Midbrain (tissue), 1 donor: ENCODE results near the gene CLBA1.
"Not testable (repeated sequence)": the region's sequence is repeated elsewhere in the genome, so short reads cannot be mapped to it uniquely, and the experiment has no call there.

Source experiments
- DNase-seq: peaks from one replicate; lab custom pipeline; 2025; lab: John Stamatoyannopoulos, UW

Gene CLBA1

GRCh38 chr14:104947881-104948735 is 37.5 kb upstream of the CLBA1 start:
- DNase-seq = not testable (repeated sequence)

- no peak for DNase-seq
These were observed 36.9 kb upstream of the CLBA1 start for GRCh38 chr14:104948736-104949031.

GRCh38 chr14:104949406-104949955 is 36.1 kb upstream of the CLBA1 start:
- not testable (repeated sequence) for DNase-seq

GRCh38 chr14:104950021-104950420 is 35.6 kb upstream of the CLBA1 start:
- no peak for DNase-seq

GRCh38 chr14:104950701-104951100 is 34.9 kb upstream of the CLBA1 start:
- DNase-seq = not testable (repeated sequence)

- DNase-seq = not testable (repeated sequence)
These were observed 33.5 kb upstream of the CLBA1 start for GRCh38 chr14:104951863-104952657.

GRCh38 chr14:104953097-104953496 is 32.5 kb upstream of the CLBA1 start:
- no peak for DNase-seq

- DNase-seq = no peak
These were observed 31.5 kb upstream of the CLBA1 start for GRCh38 chr14:104953896-104954656.

- no peak for DNase-seq
These were observed 30.7 kb upstream of the CLBA1 start for GRCh38 chr14:104954746-104955395.

GRCh38 chr14:104955396-104955770 is 30.2 kb upstream of the CLBA1 start:
- no peak for DNase-seq

- DNase-seq = no peak
These were observed 29.2 kb upstream of the CLBA1 start for GRCh38 chr14:104956290-104956890.

- DNase-seq = no peak
These were observed 28.2 kb upstream of the CLBA1 start for GRCh38 chr14:104957146-104958113.

GRCh38 chr14:104964546-104964945 is 21.0 kb upstream of the CLBA1 start:
- no peak for DNase-seq

- no peak for DNase-seq
These were observed 19.9 kb upstream of the CLBA1 start for GRCh38 chr14:104965561-104966231.

- no peak for DNase-seq
These were observed 19.2 kb upstream of the CLBA1 start for GRCh38 chr14:104966261-104966865.

- DNase-seq = no peak
These were observed 18.6 kb upstream of the CLBA1 start for GRCh38 chr14:104966981-104967385.

- no peak for DNase-seq
These were observed 18.0 kb upstream of the CLBA1 start for GRCh38 chr14:104967386-104968152.

- no peak for DNase-seq
These were observed 17.4 kb upstream of the CLBA1 start for GRCh38 chr14:104968153-104968527.
